Spleen (tissue), 11 donors: ENCODE results near the gene THSD7A. TPM values are rescaled to one million over a fixed set of nuclear protein-coding genes. Genes with fewer than 3 reads are reported as not detected.
"Not testable (repeated sequence)": the region's sequence is repeated elsewhere in the genome, so short reads cannot be mapped to it uniquely, and the experiment has no call there.

Experiments
- DNase-seq: peaks from one replicate; pipeline ENCODE4 v3.0.0-alpha.2; 2020
- H3K27ac ChIP-seq, 8 donors: fragments of 200-600 bp; sonication (generic) in 7 of 8; 1 replicate in 4 of 8; 2 replicates in 4 of 8; pipeline versions ENCODE4 v1.5.0 to v1.8.0; 2016 to 2021; ENCODE audit warnings: inconsistent platforms in 4 of 8, mild to moderate bottlenecking in 4 of 8, moderate library complexity in 1 of 8
- H3K27me3 ChIP-seq, 7 donors: fragments of 200-600 bp; sonication (generic) in 6 of 7; replicated peaks in 1 of 7; 1 replicate in 4 of 7; 2 replicates in 3 of 7; pipeline versions ENCODE4 v1.5.0 to v1.8.0; 2016 to 2021; ENCODE audit warnings: inconsistent platforms in 3 of 7, mild to moderate bottlenecking in 1 of 7
- H3K36me3 ChIP-seq, 6 donors: fragments of 200-600 bp; sonication (generic) in 5 of 6; 1 replicate in 4 of 6; 2 replicates in 2 of 6; pipeline versions ENCODE4 v1.5.0 to v1.8.0; 2016 to 2021; ENCODE audit warnings: inconsistent platforms in 2 of 6
- H3K4me1 ChIP-seq, 6 donors: fragments of 200-600 bp; sonication (generic) in 5 of 6; 1 replicate in 3 of 6; 2 replicates in 3 of 6; pipeline versions ENCODE4 v1.5.0 to v1.8.0; 2016 to 2021; ENCODE audit warnings: inconsistent platforms in 3 of 6
- H3K4me3 ChIP-seq, 8 donors: fragments of 200-600 bp; sonication (generic) in 7 of 8; 1 replicate in 4 of 8; 2 replicates in 4 of 8; pipeline versions ENCODE4 v1.5.0 to v1.8.0; 2016 to 2021; ENCODE audit warnings: inconsistent platforms in 4 of 8, mild to moderate bottlenecking in 4 of 8, moderate library complexity in 2 of 8
- H3K9me3 ChIP-seq, 8 donors: fragments of 200-600 bp; sonication (generic) in 7 of 8; 1 replicate in 4 of 8; 2 replicates in 4 of 8; pipeline versions ENCODE4 v1.5.0 to v1.8.0; 2016 to 2021; ENCODE audit warnings: inconsistent platforms in 4 of 8
- POLR2A ChIP-seq, 3 donors: fragments of 450-650 bp; IDR thresholded peaks; one replicate each; pipeline ENCODE4 v1.5.1; 2017; ENCODE audit warnings: antibody characterized with exemption in 3 of 3, mild to moderate bottlenecking in 1 of 3
- POLR2AphosphoS5 ChIP-seq, 3 donors: sonication (generic); formaldehyde crosslinking; IDR thresholded peaks; one replicate each; pipeline ENCODE4 v1.5.1; 2017; ENCODE audit warnings: antibody characterized with exemption in 3 of 3
- WGBS, 5 donors: extraction: QIAGEN DNeasy Blood & Tissue Kit in 3 of 5; methylation state at CpG; one replicate each; pipeline versions ENCODE4 v1.1.5 to v1.1.7; 2013 to 2018; 5-methylcytosine and 5-hydroxymethylcytosine counted together
- intact Hi-C: fragments of 100-400 bp; cut with DNase I; formaldehyde crosslinking; loops from one replicate; pipeline ENCODE4 v1.15.0; 2023; ENCODE audit warnings: low total_unique reads
- polyA plus RNA-seq, 3 donors: library from polyadenylated mRNA; stranded (reverse); fragments of 200-250 nt; gene quantifications; one replicate each; pipeline ENCODE4 v1.2.1, GENCODE V29; 2013
- total RNA-seq, 7 donors: library from RNA; depleted of rRNA in 3 of 7; stranded (reverse); fragments of >200 nt in 3 of 7; fragmentation: NEBNext Ultra II Directional in 4 of 7; extraction: Animal tissue kit (Norgen Biotek cat#: 25700) in 4 of 7; gene quantifications; one replicate each; pipeline versions ENCODE4 v1.1.0 to v1.2.1, GENCODE V29; 2016 to 2021
- TF ChIP-seq, protein P1 (sequence below), 11 experiments: fragments of 200-600 bp in 7 of 11; fragments of 450-650 bp in 4 of 11; sonication (generic) in 4 of 11; IDR thresholded peaks in 8 of 11; conservative IDR thresholded peaks in 3 of 11; 1 replicate in 7 of 11; 2 replicates in 4 of 11; pipeline versions ENCODE4 v1.4.0 to v1.8.0; 2016 to 2021; ENCODE audit warnings: antibody characterized with exemption in 11 of 11, inconsistent platforms in 4 of 11, mild to moderate bottlenecking in 1 of 11
- donor health status: healthy with polysubstance abuse.
- donor health status: DM: no; HTN: no; CAD: no; lungs with moderate emphysema.
- donor health status: DM: no; HTN: no; CAD: no.
- donor health status: Bipolar disorder and iron deficiency.
- donor health status: healthy.
- donor health status: DM: no; HTN: no; CAD: no.
- donor health status: DM: yes; HTN: yes; CAD: no.

Gene THSD7A
- total and polyA plus RNA-seq, 10 donors, result 0.29 to 8.7 (median 4.2) TPM

DNA sequence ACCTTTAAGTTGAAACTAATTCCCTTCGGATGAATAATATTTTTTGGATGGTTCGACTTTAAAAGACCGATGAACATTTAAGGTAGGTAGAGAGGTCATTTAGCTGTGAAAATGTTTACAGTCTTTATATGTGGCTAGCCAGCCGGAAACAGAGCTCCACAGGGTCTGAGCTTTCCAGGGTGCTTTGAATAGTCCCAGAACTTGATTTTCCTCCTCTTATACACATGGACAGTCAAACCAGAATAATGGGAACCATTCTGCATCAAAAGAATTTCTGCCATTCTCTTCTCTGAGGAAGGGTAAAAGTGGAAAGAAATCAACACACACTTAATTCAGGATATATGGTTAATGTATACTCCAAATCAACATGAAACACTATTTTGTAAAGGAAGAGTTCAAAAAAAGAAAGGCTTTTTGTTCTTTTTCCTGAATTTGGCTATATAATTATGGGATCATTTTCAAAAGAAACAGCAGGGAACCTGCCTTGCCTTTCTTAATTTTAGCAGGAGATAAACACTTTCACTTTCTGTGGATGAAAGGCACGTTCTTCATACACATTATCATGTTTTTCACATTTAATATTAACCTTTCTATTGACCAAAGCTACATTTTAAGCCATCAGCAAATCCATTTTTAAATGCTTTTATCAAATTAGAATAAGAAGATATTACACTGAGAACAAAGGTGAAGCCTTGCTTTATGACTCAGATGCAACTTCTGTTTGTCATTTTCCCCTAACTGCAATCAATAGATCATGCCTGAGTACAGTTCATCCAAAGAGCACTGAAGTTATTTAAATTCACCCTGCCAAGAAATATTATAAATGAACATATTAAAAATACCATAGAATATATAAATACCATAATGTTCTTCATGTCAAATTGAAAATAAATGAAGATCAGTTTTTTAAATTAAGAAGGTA, 307.3 kb downstream of the THSD7A start:
- H3K4me3 ChIP-seq, result peak overlapping the region in 2 of 8 donors; percentile 4 to 5

DNA sequence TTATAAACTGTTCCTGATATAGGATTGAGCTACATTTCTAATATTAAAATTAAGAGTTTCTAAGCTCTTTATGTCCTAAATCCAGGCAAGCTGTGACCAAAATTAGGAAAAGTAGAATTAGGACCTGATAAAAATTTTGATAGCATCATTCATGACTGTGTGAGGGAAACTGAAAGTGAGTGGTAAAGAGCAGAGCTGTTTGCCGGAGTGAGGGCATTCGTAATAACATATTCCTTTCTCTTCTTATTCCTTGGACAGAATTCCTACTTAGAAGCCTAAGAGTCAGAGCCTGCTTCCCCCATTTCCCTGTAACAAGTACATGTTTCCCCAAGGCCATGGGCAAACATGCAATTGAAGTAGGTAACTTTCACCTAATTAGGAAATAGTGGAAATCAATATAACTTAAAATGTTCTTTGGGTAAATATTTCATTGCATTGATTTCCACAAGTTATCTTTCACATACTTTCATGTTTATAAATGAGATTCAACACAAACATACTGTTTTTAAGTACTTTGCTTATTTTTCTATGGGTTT, 310.0 kb downstream of the THSD7A start:
- DNase-seq, H3K9me3 ChIP-seq, H3K36me3 ChIP-seq, intact Hi-C loops, H3K4me1 ChIP-seq, H3K27me3 ChIP-seq: not testable (repeated sequence)
- H3K4me3 ChIP-seq, result peak overlapping the region in 2 of 8 donors; percentile 18 to 24
- WGBS, 5 donors, result 27 to 65% (median 56%) methylated on average over 2 of the region's 2 CpGs
- H3K27ac ChIP-seq, result peak overlapping the region; percentile 2 to 78 (median 41)

More for the DNA sequence above, 307.3 kb downstream of the THSD7A start:
- DNase-seq, result no peak
- WGBS, 5 donors, result 71 to 83% (median 79%) methylated on average over 5 of the region's 5 CpGs
- peak overlapping the region in 4 of 8 donors; percentile 1 to 51 (median 30) for H3K27ac ChIP-seq
- no peaks in the 10 kb centered on the region for H3K4me1 ChIP-seq
- no peaks in the 10 kb centered on the region for H3K27me3 ChIP-seq
- H3K9me3 ChIP-seq, result no peaks in the 10 kb centered on the region
- intact Hi-C loops, result no loop called here
- H3K36me3 ChIP-seq, result no peaks in the 10 kb centered on the region
- TF ChIP-seq POLR2A (IDR thresholded peaks at IDR 0.05) (no peak), POLR2AphosphoS5 (IDR thresholded peaks at IDR 0.05) (no peak)
- TF ChIP-seq, protein P1, sequence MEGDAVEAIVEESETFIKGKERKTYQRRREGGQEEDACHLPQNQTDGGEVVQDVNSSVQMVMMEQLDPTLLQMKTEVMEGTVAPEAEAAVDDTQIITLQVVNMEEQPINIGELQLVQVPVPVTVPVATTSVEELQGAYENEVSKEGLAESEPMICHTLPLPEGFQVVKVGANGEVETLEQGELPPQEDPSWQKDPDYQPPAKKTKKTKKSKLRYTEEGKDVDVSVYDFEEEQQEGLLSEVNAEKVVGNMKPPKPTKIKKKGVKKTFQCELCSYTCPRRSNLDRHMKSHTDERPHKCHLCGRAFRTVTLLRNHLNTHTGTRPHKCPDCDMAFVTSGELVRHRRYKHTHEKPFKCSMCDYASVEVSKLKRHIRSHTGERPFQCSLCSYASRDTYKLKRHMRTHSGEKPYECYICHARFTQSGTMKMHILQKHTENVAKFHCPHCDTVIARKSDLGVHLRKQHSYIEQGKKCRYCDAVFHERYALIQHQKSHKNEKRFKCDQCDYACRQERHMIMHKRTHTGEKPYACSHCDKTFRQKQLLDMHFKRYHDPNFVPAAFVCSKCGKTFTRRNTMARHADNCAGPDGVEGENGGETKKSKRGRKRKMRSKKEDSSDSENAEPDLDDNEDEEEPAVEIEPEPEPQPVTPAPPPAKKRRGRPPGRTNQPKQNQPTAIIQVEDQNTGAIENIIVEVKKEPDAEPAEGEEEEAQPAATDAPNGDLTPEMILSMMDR (IDR thresholded peaks at IDR 0.05 in 8 of 11, conservative IDR thresholded peaks at IDR 0.05 in 3 of 11), result no peak

DNA sequence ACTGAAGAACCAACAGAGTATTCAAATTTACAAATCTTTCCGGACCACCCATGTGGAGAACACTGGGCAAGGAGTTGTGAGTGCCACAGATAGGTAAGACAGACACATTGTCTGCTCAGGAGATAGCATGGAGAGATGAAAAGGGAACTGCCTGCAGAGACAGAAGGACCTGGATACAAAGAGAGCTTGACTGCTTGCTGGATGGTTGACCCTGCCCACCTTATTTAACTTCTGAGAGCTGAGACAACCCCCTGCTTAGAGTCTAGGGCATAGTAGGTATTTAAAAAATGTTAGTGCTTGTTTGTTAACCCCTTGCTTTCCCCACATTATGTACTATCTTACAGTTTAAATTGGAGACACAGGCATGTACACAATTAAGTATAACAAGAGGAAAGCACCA, 314.1 kb downstream of the THSD7A start:
- no peak for DNase-seq
- Histone ChIP-seq H3K9me3 (no peaks in the 10 kb centered on the region), H3K27me3 (no peaks in the 10 kb centered on the region), H3K4me1 (no peaks in the 10 kb centered on the region), H3K36me3 (no peaks in the 10 kb centered on the region), H3K27ac (no peak overlapping the region), H3K4me3 (no peak overlapping the region)
- 76 to 88% (median 87%) methylated on average over 1 of the region's 1 CpG for WGBS, 5 donors
- intact Hi-C loops, result no loop called here
- TF ChIP-seq, protein P1 (IDR thresholded peaks at IDR 0.05 in 8 of 11, conservative IDR thresholded peaks at IDR 0.05 in 3 of 11), result no peak
- TF ChIP-seq POLR2A (IDR thresholded peaks at IDR 0.05) (no peak), POLR2AphosphoS5 (IDR thresholded peaks at IDR 0.05) (no peak)

DNA sequence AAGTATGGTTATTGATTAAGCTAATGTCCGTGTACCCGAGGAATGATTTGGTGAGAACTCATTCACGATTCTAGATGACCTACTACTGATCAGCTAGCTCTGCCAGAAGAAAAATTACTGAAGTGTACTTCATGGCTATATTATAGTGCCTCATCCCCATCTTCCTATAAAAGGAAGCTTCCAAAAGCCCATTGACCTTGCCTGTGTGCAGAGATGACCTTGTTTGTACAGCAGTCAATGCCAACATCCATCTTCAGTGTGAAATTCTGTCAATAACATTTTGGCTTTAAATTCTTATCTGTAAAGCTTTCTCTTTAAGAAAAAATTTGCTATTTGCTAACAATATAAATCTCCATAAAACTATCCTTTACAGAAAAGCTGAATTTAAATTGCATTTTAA, 315.7 kb downstream of the THSD7A start:
- Histone ChIP-seq H3K4me3 (no peak overlapping the region), H3K27me3 (no peaks in the 10 kb centered on the region), H3K9me3 (no peaks in the 10 kb centered on the region), H3K27ac (no peak overlapping the region), H3K4me1 (no peaks in the 10 kb centered on the region), H3K36me3 (no peaks in the 10 kb centered on the region)
- intact Hi-C loops, result no loop called here
- WGBS, 5 donors, result 68 to 79% (median 71%) methylated on average over 3 of the region's 3 CpGs
- no peak for DNase-seq
- TF ChIP-seq, protein P1 (IDR thresholded peaks at IDR 0.05 in 8 of 11, conservative IDR thresholded peaks at IDR 0.05 in 3 of 11), result no peak
- no peak for TF ChIP-seq POLR2A (IDR thresholded peaks at IDR 0.05)
- TF ChIP-seq POLR2AphosphoS5 (IDR thresholded peaks at IDR 0.05), result no peak
